Stimulated activated CD8-positive, alpha-beta memory T cell treated with anti-CD3 and anti-CD28 coated beads, Interleukin-2, amount 100 ng/mL, for 1 hour (primary cell): ENCODE measurements around the gene ZBTB45.

Experiments used
- DNase-seq, 2 donors: peaks; one replicate each; pipeline ENCODE4 v3.0.0-alpha.2; 2020; ENCODE audit warnings: low read depth in 2 of 2

Gene ZBTB45

DNA sequence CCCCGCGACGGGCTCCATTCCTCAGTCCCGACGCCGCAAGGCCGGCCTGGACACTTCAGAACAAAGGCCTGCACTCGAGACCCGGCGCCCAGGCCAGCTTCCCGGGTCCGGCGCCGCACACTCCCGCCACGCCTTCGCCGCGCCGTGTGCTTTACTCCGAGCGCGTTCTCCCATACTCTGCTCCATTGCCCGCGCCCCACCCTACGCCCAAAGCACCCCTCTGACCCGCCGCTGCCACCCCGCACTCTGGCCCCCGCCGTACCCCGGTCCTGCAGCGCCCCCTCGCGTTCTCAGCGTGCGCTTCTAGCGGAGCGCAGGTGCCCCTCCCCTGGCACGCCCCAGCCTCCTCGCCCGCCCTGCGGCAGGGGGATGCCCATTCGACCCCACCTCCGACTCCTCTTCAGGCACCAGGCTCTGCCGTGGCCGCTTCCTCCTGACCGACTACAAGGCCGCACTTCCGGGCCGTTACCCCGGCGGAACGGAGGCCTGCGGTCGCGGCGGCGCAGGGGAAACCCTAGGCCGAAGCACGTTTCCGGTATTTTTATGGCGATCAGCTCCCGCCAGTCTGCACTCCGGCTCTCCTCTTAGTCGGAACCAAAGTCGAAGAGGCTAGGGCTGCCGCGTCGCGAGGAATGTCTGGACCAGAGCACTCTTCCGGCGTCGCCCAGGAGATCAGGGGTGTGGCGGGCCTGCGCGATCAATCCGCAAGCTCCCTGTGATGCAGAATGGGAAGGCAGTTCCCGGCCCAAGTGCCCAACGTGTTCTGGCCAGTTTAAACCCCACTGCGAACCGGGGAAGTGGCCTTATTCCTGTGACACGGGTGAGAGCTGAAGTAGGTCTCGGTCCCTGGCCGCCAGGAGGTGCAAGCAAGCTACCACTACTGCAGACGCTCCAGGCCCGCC is at the start of gene ZBTB45:
Gene ZBTB45 (minus strand): TSS at position 456 of the 902 bp plus-strand sequence. CDS start 2,137 bp downstream, outside the sequence.
- peak; percentile 69 to 80 for DNase-seq

DNA sequence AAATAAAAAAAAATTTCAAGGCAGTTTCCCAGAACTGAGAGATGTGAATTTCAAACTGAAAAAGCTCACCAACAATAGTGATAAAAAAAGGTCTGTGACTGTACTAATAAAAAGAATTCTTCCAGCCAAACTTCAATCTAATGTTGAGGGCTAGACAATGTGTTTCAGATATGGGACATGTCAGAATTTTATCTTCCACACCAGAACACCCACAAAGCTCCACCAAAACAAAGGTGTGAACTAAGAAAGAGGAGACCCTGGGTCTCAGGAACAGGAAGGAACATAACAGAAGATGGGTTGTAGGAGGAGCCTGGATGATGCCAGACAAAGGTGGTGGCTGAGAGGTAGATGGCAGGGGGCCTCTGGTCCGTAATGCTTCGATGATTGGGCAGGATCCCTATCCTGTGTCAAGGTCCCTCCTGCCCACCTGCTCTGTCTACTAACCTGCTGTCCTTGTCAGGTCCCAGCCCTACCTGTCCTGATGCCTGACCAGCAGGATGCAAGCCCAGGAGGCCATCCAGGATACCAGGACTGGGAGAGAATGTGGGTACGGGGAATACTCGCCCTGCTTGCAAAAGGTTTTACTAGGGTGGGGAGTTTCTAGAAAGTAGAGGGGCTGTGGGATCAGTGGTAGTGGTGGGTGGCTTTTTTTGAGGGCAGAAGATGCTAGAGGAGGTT is 49.0 kb upstream of the ZBTB45 start:
- no peak for DNase-seq

DNA sequence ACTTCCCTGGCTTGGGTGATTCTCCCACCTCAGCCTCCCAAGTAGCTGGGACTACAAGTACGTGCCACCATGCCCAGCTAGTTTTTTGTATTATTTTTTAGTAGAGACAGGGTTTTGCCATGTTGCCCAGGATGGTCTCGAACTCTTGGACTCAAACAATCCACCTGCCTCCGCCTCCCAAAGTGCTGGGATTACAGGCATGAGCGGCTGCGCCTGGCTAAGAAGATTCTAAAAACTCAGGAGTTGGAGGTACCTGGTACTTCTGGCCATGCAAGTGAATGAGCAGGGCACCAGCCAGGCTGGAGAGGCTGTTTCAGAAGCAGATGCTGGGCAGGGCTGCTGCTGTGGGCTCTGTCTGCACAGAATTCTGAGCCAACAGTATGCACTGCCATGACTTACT is 47.4 kb upstream of the ZBTB45 start:
- no peak for DNase-seq

DNA sequence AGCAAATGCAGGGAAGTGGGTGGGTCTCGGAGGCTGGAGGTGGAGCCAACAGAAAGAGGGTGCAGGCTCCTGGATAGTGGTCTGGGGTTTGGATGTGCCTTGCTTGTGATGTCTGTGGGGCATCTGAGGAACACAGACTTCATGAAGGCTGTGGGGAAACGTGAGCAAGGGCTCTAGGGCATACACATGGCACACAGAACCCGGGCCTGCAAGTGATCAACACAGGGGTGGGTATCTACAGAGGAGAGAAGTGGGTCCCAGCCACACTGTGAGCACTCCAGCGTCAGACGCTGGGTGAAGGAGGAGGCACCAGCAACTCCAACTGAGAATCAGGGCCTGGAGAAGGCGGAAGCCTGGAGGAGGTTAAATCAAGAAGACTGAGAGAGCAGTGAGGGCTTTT is 44.2 kb upstream of the ZBTB45 start:
- DNase-seq: no peak

DNA sequence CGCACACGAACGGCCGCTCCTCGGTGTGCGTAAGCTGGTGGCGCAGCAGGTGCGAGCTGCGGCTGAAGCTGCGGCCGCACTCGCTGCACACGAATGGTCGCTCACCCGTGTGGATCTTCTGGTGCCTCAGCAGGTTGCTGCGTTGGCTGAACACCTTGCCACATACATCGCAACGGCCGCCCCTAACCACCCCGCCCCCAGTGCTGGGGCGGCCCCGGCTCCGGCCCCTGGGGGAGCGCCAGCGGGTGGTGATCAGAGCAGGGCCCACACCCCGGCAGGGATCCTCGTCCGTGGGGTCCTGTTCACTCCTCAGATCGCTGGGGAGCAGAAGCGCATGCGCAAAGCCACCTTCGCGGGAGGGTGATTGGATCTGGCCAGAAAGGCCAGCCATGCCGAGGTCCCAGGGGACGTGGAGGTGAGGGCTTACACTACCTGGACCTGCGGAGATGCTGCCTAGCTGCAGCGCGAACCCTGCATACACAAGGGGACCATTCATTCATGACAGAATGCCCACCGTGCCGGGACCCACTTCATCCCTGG is 43.5 kb upstream of the ZBTB45 start:
- no peak for DNase-seq

DNA sequence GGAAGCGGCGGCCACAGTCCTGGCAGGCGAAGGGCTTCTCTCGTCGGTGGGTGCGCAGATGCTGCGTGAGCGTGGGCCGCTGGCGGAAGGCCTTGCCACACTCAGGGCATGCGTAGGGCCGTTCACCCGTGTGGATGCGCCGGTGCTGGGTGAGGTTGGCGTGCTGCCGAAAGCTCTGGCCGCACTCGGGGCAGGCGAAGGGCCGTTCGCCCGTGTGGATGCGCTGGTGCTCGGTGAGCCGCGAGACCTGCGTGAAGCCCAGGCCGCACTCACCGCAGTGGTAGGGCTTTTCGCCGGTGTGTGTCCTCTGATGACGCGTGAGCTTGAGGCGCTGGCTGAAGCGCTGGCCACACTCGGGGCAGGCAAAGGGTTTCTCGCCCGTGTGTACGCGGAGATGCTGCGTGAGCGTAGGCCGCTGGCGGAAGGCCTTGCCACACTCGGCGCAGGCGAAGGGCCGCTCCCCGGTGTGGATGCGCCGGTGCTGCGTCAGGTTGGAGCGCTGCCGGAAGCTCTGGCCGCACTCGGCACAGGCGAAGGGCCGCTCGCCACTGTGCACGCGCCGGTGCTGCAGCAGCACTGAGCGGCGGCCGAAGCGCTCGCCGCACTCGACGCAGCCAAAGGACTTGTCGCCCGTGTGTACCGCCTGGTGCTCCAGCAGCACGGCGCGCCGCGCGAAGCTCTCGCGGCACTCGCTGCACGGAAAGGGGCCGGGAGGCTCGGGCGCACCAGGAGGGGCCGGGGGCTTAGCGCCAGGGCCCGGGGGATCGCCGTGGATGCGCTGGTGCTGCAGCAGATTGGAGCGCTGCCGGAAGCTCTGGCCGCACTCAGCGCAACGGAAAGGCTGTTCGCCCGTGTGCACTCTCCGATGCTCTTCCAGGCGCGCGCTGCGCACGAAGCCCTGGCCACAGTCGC is 42.8 kb upstream of the ZBTB45 start:
- no peak for DNase-seq

DNA sequence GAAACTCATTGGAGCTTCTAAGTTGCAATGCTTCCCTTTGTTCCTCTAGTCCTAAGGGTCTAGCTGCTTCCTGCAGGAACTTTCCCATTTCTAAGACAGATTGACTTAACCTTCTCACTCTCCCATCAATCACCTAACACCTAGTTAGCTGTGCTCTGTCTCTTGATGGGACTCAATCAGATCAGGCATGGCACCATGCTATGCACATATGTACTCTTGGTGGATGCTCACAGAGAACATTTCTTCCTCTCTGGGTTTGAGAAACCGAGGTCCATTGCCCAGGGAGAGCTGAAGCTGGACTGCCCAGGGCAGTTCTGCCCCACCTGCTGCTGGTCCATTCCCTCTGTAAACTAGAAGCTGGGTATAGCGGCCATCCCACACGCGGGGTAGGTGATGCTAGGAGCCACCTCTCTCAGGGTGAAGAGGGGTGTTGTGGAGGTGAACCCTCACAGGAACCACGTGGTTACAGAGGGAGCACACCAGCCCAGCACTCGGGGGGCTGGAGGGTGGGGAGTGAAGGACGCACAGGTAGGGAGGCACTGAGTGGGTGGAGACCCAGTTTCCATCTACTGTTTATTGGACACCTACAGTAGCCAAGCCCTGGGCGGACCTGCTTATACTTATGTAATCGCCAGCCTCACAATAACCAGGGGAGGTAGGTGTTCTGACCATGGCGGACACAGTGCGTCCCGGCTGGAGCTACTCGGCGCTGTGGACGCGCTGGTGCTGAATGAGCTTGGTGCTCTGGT is 41.9 kb upstream of the ZBTB45 start:
- DNase-seq: no peak

DNA sequence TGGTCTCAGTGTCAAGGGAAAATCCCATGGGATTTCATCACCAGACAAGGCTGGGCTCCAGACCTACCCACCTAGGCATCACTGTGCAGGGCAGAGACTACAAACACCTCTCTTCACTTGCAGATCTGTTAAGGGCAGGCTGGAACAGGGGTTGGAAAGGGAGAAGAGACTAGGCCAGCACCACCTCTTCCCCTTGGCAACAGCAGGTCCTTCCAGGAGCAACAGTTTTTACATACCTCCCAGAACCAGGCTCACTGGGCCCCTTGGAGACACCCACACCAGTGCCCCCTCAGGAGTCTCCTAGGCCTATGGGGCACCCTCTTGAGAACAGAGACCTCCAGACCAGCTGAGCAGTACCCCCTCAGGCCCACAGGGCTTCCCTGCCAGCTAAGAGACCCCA is 41.3 kb upstream of the ZBTB45 start:
- no peak for DNase-seq

DNA sequence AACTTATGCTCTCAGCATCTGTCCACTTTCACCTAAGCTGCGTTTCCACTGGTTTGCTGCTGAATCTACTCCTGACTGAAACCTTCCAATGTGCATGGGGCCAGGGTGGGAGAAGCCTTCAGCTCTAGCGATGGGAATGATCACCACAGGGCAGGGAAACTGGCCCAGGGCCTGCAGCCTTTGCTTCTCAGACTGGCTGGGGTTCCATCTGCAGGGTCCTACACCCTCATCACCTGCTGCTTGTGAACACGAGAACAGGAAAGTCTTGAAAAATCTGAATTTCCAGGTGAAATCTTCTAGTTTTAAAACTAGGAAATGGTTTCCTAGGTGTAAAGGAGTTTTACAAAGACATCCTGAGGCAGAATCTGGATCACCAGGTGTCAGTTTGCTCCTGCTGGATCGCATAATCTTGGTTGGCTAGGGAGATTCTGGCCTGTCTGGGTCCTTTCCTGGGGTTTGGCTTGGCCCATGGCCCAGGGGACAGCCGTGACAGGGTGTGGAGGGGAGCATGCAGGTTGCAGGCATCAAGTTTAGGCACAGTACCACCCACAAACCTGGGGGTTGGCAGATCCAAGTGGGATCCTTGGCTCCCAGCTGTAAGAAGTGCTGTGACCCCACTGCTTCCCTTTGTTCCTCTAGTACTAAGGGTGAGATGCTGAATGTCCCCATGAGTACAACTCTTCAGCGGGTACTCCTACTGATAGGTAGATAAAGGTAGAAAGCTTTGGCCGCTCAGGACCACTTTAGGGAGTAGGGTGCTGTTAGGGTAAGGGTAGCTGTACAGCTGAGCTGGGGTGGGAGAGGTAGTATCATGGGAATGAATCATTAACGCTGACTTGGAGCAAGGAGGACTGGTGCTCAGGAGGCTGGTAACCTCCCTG is 40.6 kb upstream of the ZBTB45 start:
- DNase-seq: no peak

DNA sequence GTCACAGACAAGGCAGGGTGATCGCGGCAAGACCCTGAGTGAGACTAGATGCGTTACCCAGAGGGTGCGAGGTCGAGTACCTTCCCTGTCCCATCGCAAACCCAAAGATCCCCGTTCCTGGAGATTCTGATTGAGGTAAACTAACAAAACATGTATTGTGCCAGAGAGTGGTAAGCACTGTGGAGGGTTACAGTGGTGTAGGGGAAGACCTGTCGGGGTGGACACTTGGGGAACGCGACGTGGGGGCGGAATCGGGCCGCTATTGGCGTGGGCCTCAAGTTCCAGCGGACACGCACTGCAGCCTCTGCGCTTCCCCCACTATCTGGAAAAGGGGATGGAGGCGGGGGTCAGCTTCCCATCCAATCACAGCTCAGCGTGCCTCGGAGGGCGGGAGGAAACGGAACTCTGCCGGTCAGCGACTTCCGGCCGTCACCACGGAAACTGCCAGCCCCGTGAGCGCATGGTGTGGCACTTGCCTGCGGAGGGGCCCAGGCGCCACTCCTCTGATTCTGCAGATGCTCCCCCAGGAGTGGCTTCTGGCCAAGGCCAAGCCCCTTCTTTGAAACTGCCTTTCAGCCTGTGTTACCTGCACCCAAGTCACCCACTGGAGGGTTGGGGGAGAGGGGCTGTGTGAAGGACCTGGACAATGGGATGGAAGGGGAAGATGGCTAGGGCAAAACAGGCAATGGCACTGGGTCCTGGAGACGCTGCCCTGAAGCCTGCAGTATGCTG is 39.8 kb upstream of the ZBTB45 start:
- DNase-seq: peak in 1 of 2 donors; percentile 39

DNA sequence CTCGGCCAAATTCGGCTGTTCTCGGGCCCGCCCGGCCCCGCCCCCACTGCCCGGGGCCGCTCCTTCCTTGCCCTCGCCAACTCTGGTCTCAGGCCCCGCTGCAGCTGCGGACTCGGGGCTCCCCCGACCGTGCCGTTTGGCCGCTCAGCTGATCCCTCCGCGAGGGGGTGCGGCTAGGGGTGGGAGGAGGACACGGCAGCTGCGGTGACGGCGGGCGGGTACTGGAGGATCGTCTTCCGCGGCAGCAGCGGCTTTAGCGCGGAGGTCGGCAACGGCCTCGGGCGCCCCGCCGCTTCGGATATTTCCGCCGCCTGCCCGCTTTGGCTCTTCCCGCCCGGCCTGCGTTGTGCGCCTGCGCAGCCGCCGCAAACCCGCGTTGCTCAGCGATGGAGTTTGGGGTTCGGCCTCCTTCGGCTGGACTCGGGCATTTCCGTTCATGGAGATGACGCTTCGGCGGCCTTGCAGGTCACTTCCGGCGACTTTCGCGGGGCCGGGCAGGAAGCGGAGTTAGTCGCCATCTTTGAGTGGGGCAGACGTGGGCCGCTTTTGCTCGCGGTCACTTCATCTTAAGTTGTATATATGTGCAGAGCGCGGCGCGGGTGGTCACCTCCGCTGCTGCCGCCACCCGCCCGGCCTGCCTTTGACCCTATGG is 39.1 kb upstream of the ZBTB45 start:
- peak; percentile 98 to 99 for DNase-seq

DNA sequence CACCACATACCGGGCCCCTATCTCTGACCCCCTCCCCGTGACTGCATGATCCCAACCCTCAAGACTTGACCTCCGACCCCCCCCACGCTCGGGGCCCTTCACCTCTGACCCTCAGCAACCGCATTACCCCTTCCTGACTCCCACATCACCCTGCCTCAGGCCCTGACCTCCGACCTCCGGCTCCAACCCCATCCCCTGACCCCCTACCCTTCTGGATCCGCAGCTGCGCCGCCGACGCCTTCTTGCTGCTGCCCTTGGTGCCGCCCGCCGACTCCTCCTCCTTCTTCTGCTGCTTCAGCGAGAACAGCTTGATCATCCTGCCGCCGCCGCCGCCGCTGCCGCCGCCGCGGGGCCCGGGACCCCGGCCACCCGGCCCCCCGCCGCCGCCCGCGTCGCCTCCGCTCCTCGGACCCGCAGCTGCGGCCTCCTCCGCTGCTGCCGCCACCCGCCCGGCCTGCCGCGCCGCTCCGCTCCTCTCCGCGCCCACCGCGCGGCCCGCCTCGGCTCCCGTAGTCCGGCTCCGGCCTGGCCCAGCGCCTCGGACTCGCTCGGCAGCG is 38.5 kb upstream of the ZBTB45 start, which contains the start of gene UBE2M:
Gene UBE2M (minus strand): TSS at position 546 of the 557 bp plus-strand sequence. CDS start 230 bp downstream, at position 316.
- peak in 1 of 2 donors; percentile 32 for DNase-seq

DNA sequence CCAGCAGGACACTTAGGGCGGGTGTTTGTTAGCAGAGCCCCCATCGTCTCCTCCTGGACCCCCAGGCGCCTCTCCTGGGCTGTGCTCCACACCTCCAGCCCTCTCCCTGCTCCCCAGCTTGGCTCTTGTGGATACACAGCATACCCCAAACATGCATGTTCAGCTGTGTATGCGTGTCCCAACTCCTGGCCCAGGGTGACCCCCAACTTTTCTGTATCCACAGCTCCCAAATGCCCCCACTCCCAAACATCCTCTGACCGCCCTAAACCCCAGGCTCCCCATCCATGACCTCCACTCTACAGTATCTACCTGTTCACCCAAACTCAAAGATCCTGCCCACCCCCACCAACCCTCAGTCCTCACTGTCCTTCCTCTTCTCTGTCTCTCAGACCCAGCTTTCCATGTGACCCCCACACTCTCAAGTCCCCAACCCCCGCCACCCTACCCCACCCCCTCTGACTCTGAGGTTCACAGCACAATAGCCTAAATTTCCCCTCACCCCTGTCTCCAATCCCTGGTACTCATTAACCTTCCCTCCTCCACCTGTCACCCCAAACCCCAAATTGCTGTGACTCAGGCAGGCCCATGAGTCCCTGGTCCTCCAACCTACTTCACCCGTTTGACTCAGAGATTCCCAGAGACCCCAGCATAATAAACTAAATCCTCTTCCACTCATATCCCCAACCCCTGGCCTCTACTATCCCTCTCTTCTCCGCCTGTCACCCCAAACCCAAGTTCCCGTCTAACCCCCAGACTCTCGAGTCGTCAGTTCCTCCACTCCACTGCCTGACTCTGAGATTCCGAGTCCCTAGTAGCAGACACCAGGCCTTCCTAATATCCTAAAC is 37.8 kb upstream of the ZBTB45 start:
- DNase-seq: no peak

DNA sequence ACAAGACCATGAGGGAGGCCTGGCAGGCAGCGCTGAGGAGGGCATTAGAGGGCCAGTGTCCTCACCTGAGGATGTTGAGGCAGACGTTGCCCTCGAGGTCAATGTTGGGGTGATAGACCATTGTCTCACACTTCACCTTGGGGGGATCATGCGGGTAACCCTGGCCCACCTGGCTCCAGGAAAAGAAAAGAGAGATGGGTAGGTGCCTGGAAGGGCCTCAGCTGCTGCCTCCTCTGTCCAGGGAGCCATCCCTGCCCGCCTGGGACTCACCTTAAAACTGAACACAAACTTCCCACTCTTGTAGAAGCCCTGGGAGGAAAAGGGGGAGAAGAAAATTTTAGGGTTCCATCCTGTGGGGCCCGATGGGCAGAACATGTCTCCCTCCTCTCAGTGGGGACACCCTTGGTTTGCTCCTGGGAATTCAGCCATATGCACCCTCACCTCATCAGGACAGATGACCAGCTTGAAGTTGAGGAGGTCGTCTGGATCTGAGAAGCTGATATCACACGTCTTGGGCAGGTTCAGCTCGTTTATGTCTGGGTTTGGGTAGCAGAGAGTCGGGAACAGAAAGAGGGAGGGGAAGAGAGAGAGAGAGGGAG is 37.1 kb upstream of the ZBTB45 start:
- no peak for DNase-seq

DNA sequence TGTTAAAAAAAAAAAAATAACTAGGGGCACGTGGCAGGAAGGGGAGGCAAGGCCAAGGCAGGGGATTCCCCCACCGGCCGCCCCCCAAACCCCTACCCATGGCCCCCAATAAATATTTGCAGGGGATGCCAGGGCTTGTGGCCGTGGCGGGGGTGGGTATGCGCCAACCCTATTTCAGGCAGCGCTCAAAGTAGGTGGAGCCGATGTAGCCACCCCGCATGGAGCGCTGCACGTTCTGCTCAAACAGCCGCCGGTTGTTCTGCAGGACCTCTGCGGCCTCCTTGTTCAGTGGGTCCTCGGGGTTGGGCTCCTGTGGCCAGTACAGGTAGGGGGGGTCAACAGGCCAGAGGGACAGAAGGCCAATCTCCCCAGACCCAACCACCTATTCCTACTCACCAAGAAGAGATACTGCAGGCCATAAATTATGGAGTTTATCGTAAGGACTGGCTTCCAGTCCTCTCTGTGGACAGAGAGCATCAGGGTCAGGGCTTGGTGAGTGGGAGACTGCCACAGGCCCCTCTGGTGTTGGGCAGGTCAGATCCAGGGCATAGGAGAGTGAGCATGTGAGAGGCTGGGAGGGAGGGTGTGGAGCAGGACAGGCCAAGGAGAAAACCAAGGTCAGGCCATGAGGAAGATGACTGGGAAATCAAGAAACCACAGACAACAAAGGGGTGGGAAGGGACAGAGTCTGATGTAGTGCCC is 36.5 kb upstream of the ZBTB45 start:
- DNase-seq: no peak

DNA sequence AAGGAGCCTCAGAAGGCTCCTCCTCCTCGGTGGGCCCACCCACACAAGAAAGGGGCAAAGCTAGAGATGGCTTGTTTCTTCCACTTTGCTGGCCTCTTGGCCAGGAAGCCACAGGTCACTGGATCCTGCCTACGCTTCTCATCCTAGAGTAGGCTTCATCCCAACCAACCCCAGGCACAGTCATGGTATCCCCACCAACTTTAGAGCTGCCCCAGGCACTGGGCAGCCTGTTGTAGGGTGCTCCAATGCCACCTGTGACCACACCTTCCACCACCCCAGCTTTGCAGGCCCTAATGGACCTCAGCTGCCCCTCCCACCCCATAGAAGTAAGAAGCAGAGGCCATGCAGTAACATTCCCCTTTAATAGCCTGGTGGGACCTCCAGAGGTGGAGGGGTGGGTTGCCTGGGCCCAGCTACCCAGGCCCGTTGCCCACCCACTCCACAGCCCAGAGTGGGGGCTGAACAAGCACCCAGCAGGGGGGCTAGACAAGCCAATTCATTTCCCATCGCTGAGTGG is 35.8 kb upstream of the ZBTB45 start:
- no peak for DNase-seq
